GM19452 (cell line): ENCODE data around the gene ITGA8.
"Not testable (repeated sequence)": the region's sequence is repeated elsewhere in the genome, so short reads cannot be mapped to it uniquely, and the experiment has no call there.

Experiments used
- ATAC-seq: cut with Tn5 transposase; IDR thresholded peaks from one replicate; pipeline ENCODE4 v1.9.1; 2021; ENCODE audit not compliant: unreplicated experiment

ITGA8 gene

GRCh38 chr10:15510963-15511362 lies 208.8 kb downstream of the ITGA8 start:
- no peak for ATAC-seq

DNA sequence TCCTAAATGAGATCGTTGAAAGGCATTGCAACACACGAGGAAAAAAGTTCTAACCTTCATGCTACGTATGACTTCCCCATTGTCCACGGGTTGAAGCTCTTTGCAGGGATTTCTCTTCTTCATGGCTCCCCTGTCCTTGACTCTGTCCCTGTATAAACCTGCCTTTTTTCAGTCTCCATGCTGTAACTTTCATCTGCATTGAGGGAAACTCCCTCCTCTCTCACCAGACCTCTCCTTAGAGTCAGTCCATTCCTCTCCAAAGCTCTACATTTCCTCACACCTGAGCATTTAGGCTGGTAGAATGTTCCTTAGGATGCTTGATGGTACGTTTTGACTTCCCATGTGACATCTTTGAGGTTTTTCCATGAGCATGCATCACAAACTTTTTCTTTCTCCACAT lies 214.4 kb downstream of the ITGA8 start:
- no peak for ATAC-seq

- no peak for ATAC-seq
Measured at GRCh38 chr10:15504101-15504840, 215.5 kb downstream of the ITGA8 start.

GRCh38 chr10:15494850-15495506 lies 224.7 kb downstream of the ITGA8 start:
- ATAC-seq = no peak

DNA sequence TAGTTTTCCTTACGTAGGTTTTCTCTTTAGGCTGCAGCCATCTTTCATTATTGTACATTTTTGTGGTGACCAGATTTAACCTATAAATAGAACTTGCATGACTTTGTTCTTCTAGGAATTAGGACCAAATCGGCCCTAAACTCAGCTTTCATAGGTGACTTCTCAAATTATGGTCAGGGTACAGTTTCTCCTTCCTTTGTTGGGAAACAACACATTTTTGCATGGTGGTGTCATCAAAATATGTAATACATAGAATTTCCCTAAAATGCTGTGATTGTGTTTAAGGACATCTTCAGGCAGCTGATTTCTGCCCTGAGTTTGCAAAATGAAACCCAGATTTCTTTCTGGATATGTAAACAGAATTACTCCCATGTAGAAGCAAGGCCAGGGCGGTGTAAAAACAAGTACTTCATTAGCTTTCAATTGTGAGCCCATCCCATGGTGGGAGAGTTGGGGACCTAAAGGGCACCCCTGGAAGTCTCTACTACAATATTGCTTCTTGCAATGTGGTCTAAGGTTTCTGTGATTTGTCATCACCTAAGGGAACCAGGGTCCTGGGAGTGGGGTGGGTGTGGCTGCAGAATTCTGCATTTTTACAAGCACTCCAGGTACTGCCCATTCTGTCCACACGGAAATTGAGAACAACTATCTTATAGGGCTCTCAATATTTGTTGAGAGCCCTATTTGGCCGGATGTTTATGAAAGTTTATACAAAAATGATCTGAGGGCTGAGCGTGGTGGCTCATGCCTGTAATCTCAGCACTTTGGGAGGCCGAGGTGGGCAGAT lies 227.7 kb downstream of the ITGA8 start:
- ATAC-seq = no peak

DNA sequence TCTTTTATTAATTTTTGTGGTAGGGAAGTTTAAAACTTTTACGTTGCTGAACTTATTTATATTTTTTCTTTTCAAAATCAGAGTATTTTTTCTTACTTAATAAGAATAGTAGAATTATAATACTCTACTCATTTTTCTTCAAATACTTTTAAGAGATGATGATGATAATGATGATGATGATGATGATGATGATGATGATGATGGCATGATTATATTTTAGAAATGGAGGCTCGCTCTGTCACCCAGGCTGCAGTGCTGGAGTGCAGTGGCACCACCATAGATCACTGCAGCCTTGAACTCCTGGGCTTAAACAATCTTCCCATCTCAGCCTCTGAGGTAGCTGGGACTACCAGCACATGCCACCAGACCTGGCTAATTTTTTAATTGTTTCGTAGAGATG lies 230.3 kb downstream of the ITGA8 start:
- no peak for ATAC-seq

DNA sequence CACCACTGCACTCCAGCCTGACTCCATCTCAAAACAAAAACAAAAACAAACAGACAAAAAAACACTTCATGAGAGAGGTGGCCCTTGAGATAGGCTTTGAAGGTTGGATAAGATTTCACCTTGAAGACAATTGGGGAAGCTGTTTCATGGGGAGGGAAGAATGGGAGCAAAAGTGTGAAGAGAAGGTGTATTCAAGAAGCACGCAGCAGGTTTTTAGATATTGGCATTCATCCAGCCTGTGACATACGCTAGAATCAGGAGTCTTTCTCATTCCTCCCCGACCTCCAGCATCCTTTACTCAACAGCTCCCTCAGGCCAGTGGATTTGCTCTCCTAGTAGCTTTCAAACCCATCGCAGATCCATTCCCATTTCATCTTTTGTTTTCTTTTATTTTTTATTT lies 232.3 kb downstream of the ITGA8 start:
- ATAC-seq = no peak

DNA sequence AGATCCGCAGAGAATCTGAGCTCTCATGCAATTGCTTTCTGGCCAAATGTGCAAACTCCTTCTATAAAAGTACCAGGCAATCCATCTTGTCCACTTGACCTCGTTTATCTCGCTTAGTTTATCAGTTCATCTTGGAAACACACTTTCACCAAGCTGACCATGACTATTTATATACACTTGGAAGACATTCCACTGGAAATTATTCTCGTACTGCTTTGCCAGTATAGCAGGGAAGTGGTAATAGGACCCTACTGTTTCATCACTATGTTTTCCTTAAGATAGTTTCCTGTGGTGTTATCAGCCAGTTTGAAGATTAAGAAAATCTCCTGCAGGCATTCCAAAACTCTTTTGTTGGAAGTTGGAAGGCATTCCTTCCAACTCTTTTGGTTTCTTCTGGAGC lies 233.3 kb downstream of the ITGA8 start:
- ATAC-seq = no peak

GRCh38 chr10:15485684-15486316 lies 233.9 kb downstream of the ITGA8 start:
- no peak for ATAC-seq

DNA sequence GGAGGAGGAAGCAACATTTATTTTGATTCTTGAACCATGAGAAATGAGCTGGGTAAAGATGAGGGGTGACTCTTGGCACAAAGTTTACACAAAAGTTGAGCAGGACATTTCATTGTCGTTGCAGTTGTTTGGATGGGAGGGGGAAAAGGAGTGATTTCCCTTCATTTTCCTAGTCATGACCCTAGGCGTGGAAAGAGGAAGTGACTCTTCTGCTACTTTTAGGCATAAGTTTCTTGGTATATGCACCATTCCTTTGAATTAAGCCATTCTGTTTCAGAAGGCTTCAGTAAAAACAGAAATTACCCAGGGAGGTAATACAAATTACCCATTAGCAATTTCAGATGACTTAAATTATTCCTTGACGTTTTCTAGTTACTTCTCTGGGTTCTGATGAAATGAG lies 234.7 kb downstream of the ITGA8 start:
- ATAC-seq = no peak

GRCh38 chr10:15484128-15484527 lies 235.6 kb downstream of the ITGA8 start:
- no peak for ATAC-seq

GRCh38 chr10:15483215-15484075 lies 236.3 kb downstream of the ITGA8 start:
- no peak for ATAC-seq

GRCh38 chr10:15482156-15482555 lies 237.6 kb downstream of the ITGA8 start:
- ATAC-seq = no peak

GRCh38 chr10:15478950-15479349 lies 240.8 kb downstream of the ITGA8 start:
- ATAC-seq = no peak

- no peak for ATAC-seq
Measured at GRCh38 chr10:15478429-15478828, 241.3 kb downstream of the ITGA8 start.

DNA sequence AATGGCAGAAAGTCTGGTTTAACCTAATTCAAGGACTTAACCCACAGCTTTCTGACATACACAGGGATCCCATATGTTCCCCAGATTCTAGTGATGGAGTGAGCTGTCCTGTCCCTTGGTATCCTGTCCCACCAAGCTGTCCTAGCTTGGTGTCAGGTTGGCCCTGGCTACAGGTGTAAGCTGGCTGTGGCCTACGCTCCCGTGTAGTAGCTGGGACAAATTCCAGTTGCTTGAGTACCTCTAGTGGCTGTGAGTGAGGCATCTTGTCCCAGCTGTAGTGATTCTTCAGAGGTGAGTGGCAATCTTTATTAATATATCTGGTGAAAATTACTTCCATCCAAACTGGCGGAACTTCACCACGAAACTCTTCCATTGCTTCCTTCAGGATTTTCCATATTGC lies 243.4 kb downstream of the ITGA8 start:
- ATAC-seq = no peak

DNA sequence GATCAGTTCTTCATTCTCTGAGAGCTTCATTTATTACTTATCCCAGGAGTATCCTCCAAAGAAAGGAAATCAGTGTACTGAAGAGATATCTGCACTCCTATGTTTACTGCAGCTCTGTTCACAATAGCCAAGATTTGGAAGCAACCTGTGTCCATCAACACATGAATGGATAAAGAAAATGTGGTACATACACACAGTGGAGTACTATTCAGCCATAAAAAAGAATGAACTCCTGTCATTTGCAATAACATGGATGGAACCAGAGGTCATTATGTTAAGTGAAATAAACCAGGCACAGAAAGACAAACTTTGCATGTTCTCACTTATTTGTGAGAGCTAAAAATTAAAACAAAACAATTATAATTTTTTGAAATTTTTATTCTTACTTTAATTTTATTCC lies 244.3 kb downstream of the ITGA8 start:
- ATAC-seq = not testable (repeated sequence)

DNA sequence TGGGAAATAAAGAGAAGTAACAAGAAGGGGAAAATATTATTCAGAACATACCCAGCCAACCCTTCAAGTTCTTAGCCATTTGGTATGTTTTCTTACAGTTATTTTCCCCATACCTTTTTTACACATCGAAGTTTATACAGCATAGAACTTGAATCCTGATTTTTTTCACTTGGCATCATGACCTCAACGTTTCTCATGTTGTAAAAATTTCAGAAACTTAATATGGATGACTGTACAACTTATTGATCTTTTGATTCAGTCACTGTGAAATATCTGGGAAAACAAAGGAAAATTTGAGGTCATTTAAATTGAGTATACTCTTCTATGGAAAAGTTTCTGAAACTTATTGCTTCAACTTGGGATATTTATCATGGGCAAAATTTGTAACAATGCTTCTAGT lies 245.1 kb downstream of the ITGA8 start:
- ATAC-seq = no peak

- no peak for ATAC-seq
Measured at GRCh38 chr10:15473396-15473767, 246.3 kb downstream of the ITGA8 start.
